ENCODE results near the gene SLC20A1. TPM values are rescaled to one million over a fixed set of nuclear protein-coding genes. Genes with fewer than 3 reads are reported as not detected.

The SLC20A1 gene
- total RNA-seq, 1 donor: 96.3 TPM

GRCh38 chr2:112669667-112670066 lies 23.9 kb downstream of the SLC20A1 start:
- no peak overlapping the region for H3K4me3 ChIP-seq (ENCODE audit: low read depth, low read length)
- no peak for TF ChIP-seq CTCF (IDR thresholded peaks at IDR 0.05; ENCODE audit: insufficient read depth, low read depth, low read length)
- DNase-seq (ENCODE audit: low read depth): no peak

- no peak for TF ChIP-seq CTCF (IDR thresholded peaks at IDR 0.05; ENCODE audit: insufficient read depth, low read depth, low read length)
- no peak overlapping the region for H3K4me3 ChIP-seq (ENCODE audit: low read depth, low read length)
- DNase-seq (ENCODE audit: low read depth): no peak
Observed at GRCh38 chr2:112670252-112671022, 24.7 kb downstream of the SLC20A1 start.

GRCh38 chr2:112671801-112672200 lies 26.1 kb downstream of the SLC20A1 start:
- TF ChIP-seq CTCF (IDR thresholded peaks at IDR 0.05; ENCODE audit: insufficient read depth, low read depth, low read length): no peak
- H3K4me3 ChIP-seq (ENCODE audit: low read depth, low read length): no peak overlapping the region
- DNase-seq (ENCODE audit: low read depth): no peak

- no peak for DNase-seq (ENCODE audit: low read depth)
- no peak for TF ChIP-seq CTCF (IDR thresholded peaks at IDR 0.05; ENCODE audit: insufficient read depth, low read depth, low read length)
- H3K4me3 ChIP-seq (ENCODE audit: low read depth, low read length): no peak overlapping the region
Observed at GRCh38 chr2:112673008-112673407, 27.3 kb downstream of the SLC20A1 start.

- H3K4me3 ChIP-seq (ENCODE audit: low read depth, low read length): no peak overlapping the region
- peak; percentile 24 for DNase-seq (ENCODE audit: low read depth)
- no peak for TF ChIP-seq CTCF (IDR thresholded peaks at IDR 0.05; ENCODE audit: insufficient read depth, low read depth, low read length)
Observed at GRCh38 chr2:112674229-112674628, 28.5 kb downstream of the SLC20A1 start.

GRCh38 chr2:112679484-112679883 lies 33.7 kb downstream of the SLC20A1 start:
- no peak for TF ChIP-seq CTCF (IDR thresholded peaks at IDR 0.05; ENCODE audit: insufficient read depth, low read depth, low read length)
- no peak for DNase-seq (ENCODE audit: low read depth)

GRCh38 chr2:112680666-112681101 lies 34.9 kb downstream of the SLC20A1 start:
- no peak for DNase-seq (ENCODE audit: low read depth)
- H3K4me3 ChIP-seq (ENCODE audit: low read depth, low read length): no peak overlapping the region

More at GRCh38 chr2:112679484-112679883, 33.7 kb downstream of the SLC20A1 start:
- no peak overlapping the region for H3K4me3 ChIP-seq (ENCODE audit: low read depth, low read length)

More at GRCh38 chr2:112680666-112681101, 34.9 kb downstream of the SLC20A1 start:
- TF ChIP-seq CTCF (IDR thresholded peaks at IDR 0.05; ENCODE audit: insufficient read depth, low read depth, low read length): no peak
